Mesendoderm (in vitro differentiated cells): Measurements from ENCODE around the gene UBXN11. TPM values are rescaled to one million over a fixed set of nuclear protein-coding genes. Genes with fewer than 3 reads are reported as not detected.

ENCODE experiments used
- DNase-seq: peaks from one replicate; pipeline ENCODE4 v3.0.0; 2013
- H2AK5ac ChIP-seq: 2 replicates; pipeline ENCODE4 v1.6.1; 2013; ENCODE audit warnings: low read length, inconsistent platforms
- H2BK120ac ChIP-seq: 2 replicates; pipeline ENCODE4 v1.6.1; 2013; ENCODE audit warnings: low read depth, mild to moderate bottlenecking, low read length, moderate library complexity, mixed read lengths
- H2BK15ac ChIP-seq: replicated peaks from 2 replicates; pipeline ENCODE4 v1.6.1; 2013; ENCODE audit warnings: low read depth, mild to moderate bottlenecking, moderate library complexity
- H2BK5ac ChIP-seq: 2 replicates; pipeline ENCODE4 v1.6.1; 2013; ENCODE audit warnings: low read length, inconsistent platforms
- H3K18ac ChIP-seq: 2 replicates; pipeline ENCODE4 v1.6.1; 2013; ENCODE audit warnings: mild to moderate bottlenecking, low read length, mixed read lengths
- H3K23ac ChIP-seq: one replicate; pipeline ENCODE4 v1.6.1; 2013; ENCODE audit warnings: low read length
- H3K27ac ChIP-seq: 2 replicates; pipeline ENCODE4 v1.5.1; 2013; ENCODE audit warnings: low read depth, mild to moderate bottlenecking, inconsistent platforms, low read length, moderate library complexity
- H3K27me3 ChIP-seq: 2 replicates; pipeline ENCODE4 v1.6.1; 2013; ENCODE audit warnings: low read length, control low read depth, mild to moderate bottlenecking, inconsistent platforms; ENCODE audit not compliant: insufficient read depth, poor library complexity
- H3K36me3 ChIP-seq: 2 replicates; pipeline ENCODE4 v1.6.1; 2013; ENCODE audit warnings: low read length, inconsistent platforms; ENCODE audit not compliant: control insufficient read depth, insufficient read depth
- H3K4ac ChIP-seq: one replicate; pipeline ENCODE4 v1.6.1; 2013; ENCODE audit warnings: low read depth, mild to moderate bottlenecking, low read length, moderate library complexity
- H3K4me1 ChIP-seq: 2 replicates; pipeline ENCODE4 v1.6.1; 2013; ENCODE audit warnings: low read depth, low read length, inconsistent platforms; ENCODE audit not compliant: control insufficient read depth
- H3K4me2 ChIP-seq: 2 replicates; pipeline ENCODE4 v1.6.1; 2013; ENCODE audit warnings: low read length
- H3K4me3 ChIP-seq: 2 replicates; pipeline ENCODE4 v1.5.1; 2013; ENCODE audit warnings: mild to moderate bottlenecking, low read length
- H3K56ac ChIP-seq: one replicate; pipeline ENCODE4 v1.6.1; 2013; ENCODE audit warnings: low read length
- H3K79me1 ChIP-seq: 2 replicates; pipeline ENCODE4 v1.6.1; 2013; ENCODE audit warnings: low read length, inconsistent platforms
- H3K79me2 ChIP-seq: 2 replicates; pipeline ENCODE4 v1.6.1; 2013; ENCODE audit warnings: mild to moderate bottlenecking, low read length; ENCODE audit not compliant: control insufficient read depth, insufficient read depth
- H3K9ac ChIP-seq: 2 replicates; pipeline ENCODE4 v1.6.1; 2013; ENCODE audit warnings: low read length, inconsistent platforms
- H4K5ac ChIP-seq: one replicate; pipeline ENCODE4 v1.6.1; 2013; ENCODE audit warnings: low read length
- H4K8ac ChIP-seq: one replicate; pipeline ENCODE4 v1.6.1; 2013; ENCODE audit warnings: low read depth, mild to moderate bottlenecking, control low read depth, low read length, moderate library complexity
- WGBS: extraction: QIAGEN DNeasy Blood & Tissue Kit; methylation state at CpG from one replicate; pipeline ENCODE4 v1.1.7; 2013; ENCODE audit warnings: low lambda C conversion rate, missing lambda C conversion rate; ENCODE audit not compliant: insufficient coverage; ENCODE audit errors: extremely low coverage; 5-methylcytosine and 5-hydroxymethylcytosine counted together
- polyA plus RNA-seq, 2 experiments: library from polyadenylated mRNA; stranded (reverse); fragments of 200-250 nt; gene quantifications; one replicate each; pipeline ENCODE4 v1.2.3, GENCODE V29; 2013

Gene UBXN11, protein sequence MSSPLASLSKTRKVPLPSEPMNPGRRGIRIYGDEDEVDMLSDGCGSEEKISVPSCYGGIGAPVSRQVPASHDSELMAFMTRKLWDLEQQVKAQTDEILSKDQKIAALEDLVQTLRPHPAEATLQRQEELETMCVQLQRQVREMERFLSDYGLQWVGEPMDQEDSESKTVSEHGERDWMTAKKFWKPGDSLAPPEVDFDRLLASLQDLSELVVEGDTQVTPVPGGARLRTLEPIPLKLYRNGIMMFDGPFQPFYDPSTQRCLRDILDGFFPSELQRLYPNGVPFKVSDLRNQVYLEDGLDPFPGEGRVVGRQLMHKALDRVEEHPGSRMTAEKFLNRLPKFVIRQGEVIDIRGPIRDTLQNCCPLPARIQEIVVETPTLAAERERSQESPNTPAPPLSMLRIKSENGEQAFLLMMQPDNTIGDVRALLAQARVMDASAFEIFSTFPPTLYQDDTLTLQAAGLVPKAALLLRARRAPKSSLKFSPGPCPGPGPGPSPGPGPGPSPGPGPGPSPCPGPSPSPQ
- 6.0 TPM for polyA plus RNA-seq (2013, experiment 1 of 2)
- 6.4 TPM for polyA plus RNA-seq (2013, experiment 2 of 2)

DNA sequence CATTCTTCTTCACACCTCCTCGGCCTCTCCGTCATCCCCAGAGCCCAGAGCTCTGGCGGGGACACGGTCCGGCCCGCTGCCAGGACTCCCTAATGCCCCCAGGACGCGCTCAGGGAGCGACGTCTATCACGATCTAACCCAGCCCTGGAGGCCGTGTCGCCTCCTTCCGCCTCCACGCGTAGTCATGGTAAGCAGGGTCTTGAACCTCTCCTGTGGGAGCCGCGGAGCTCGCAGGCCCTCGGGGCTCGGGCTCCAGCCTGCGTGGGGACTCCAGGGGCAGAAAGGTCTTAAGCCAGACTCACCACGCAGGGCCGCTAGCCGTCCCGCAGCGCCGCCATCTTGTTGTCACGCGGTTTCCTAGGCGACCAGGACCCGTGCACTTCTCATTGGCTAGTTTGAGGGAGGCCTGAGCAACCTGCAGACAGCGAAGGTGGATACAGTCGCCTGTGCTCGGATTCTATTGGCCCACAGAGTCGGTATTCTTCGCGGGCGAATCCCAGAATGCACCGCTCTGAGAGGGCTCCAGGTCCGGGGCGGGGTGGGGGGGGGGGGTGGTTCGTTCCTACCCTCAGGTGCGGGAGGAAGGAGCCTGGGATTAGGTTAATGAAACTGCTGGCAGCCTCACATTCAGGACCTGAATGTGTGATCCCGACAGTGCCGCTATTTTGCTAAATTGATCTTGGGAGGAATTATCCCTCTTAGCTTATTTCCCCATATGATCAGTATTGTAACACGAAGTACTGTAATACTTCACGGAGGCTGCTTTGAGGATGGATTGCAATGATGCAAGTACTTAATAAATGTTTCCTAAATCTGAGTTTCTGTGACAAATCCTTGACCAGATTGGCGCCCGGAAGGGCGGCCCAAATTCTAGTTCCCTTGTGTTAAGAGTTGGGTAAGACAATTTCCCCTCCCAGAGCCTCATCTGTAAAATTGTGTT lies at the start of gene UBXN11:
UBXN11 (minus strand) TSS at position 347 of the 940 bp plus-strand sequence. CDS start 3,753 bp downstream, outside the sequence.
- DNase-seq, result peak; percentile 99
- Histone ChIP-seq H3K56ac (peak within 1 kb of the TSS; percentile 94), H2BK120ac (no peak within 1 kb of the TSS), H4K8ac (no peak within 1 kb of the TSS), H3K9ac (peak within 1 kb of the TSS; percentile 91), H2AK5ac (no peak within 1 kb of the TSS), H3K79me2 (no peaks in the 10 kb centered on the region), H3K36me3 (no peaks in the 10 kb centered on the region), H3K79me1 (peaks cover 1% of the 10 kb centered on the region), H3K18ac (no peak within 1 kb of the TSS), H2BK5ac (no peak within 1 kb of the TSS), H2BK15ac (no peak within 1 kb of the TSS), H3K23ac (no peak within 1 kb of the TSS), H4K5ac (peak within 1 kb of the TSS; percentile 93), H3K27me3 (no peaks in the 10 kb centered on the region), H3K4me3 (peak within 1 kb of the TSS; percentile 96), H3K27ac (no peak within 1 kb of the TSS), H3K4me2 (peak within 1 kb of the TSS; percentile 93), H3K4ac (no peak within 1 kb of the TSS), H3K4me1 (peaks cover 7% of the 10 kb centered on the region)
- no CpG with 5 or more reads among the region's 51 CpGs for WGBS

DNA sequence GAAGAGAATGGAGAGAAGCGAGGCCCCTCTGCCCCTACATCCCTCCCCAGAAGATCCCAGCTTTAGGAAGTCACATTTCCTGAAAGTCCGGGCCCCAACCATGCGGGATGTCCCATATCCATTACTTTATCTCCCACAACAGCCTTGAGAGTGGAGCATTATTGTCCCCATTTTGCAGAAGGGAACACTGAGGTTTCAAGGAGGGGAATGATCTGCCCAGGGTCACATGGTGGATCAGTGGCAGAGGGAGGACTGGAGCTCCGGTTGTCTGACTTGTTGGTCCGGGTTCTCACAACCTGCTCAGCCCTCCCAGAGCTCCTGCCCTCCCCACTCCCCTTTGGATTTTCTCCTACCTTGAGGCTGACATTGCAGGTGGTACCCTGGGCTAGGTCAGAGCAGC lies 49.7 kb upstream of the UBXN11 start:
- Histone ChIP-seq H2BK15ac (no peak overlapping the region), H3K27ac (no peak overlapping the region), H3K18ac (no peak overlapping the region), H3K27me3 (no peaks in the 10 kb centered on the region), H2AK5ac (no peak overlapping the region), H3K79me1 (no peaks in the 10 kb centered on the region), H3K79me2 (no peaks in the 10 kb centered on the region), H3K56ac (no peak overlapping the region), H4K5ac (no peak overlapping the region), H3K4me2 (no peak overlapping the region), H2BK120ac (no peak overlapping the region), H2BK5ac (no peak overlapping the region), H4K8ac (no peak overlapping the region), H3K4ac (no peak overlapping the region), H3K4me3 (no peak overlapping the region), H3K9ac (no peak overlapping the region), H3K4me1 (peaks cover 7% of the 10 kb centered on the region), H3K36me3 (no peaks in the 10 kb centered on the region), H3K23ac (no peak overlapping the region)
- WGBS, result no CpG with 5 or more reads among the region's 5 CpGs
- no peak for DNase-seq

DNA sequence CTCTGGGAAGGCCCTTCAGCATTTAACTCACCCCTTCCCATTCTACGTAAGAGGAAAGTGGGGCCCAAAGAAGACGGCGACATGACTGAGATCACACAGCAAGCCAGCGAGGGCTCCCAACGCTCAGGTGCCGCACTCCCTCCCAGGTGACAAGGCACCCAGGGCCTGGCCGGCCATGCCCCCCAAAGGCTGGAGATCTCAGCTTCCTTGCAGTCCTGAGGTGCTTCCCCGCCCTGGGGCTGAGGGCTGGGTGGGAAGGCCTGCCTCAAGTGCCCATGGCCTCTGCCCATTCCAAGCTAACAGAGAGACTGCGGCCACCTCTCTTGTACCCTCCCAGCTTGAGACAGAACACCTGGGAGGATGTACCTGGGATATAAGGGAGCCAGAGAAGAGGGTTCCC lies 48.5 kb upstream of the UBXN11 start:
- no CpG with 5 or more reads among the region's 9 CpGs for WGBS
- no peak overlapping the region for H3K4ac ChIP-seq
- H3K23ac ChIP-seq, result no peak overlapping the region
- H4K8ac ChIP-seq, result no peak overlapping the region
- no peak overlapping the region for H4K5ac ChIP-seq
- H3K4me1 ChIP-seq, result peaks cover 7% of the 10 kb centered on the region
- no peak overlapping the region for H2AK5ac ChIP-seq
- H3K79me2 ChIP-seq, result no peaks in the 10 kb centered on the region
- no peak for DNase-seq
- no peak overlapping the region for H3K4me3 ChIP-seq
- no peaks in the 10 kb centered on the region for H3K79me1 ChIP-seq
- H2BK120ac ChIP-seq, result no peak overlapping the region
- H3K27ac ChIP-seq, result no peak overlapping the region
- H3K9ac ChIP-seq, result no peak overlapping the region
- H3K36me3 ChIP-seq, result no peaks in the 10 kb centered on the region
- no peak overlapping the region for H3K18ac ChIP-seq
- H2BK5ac ChIP-seq, result no peak overlapping the region
- H2BK15ac ChIP-seq, result no peak overlapping the region
- no peak overlapping the region for H3K56ac ChIP-seq
- H3K4me2 ChIP-seq, result no peak overlapping the region
- H3K27me3 ChIP-seq, result no peaks in the 10 kb centered on the region

DNA sequence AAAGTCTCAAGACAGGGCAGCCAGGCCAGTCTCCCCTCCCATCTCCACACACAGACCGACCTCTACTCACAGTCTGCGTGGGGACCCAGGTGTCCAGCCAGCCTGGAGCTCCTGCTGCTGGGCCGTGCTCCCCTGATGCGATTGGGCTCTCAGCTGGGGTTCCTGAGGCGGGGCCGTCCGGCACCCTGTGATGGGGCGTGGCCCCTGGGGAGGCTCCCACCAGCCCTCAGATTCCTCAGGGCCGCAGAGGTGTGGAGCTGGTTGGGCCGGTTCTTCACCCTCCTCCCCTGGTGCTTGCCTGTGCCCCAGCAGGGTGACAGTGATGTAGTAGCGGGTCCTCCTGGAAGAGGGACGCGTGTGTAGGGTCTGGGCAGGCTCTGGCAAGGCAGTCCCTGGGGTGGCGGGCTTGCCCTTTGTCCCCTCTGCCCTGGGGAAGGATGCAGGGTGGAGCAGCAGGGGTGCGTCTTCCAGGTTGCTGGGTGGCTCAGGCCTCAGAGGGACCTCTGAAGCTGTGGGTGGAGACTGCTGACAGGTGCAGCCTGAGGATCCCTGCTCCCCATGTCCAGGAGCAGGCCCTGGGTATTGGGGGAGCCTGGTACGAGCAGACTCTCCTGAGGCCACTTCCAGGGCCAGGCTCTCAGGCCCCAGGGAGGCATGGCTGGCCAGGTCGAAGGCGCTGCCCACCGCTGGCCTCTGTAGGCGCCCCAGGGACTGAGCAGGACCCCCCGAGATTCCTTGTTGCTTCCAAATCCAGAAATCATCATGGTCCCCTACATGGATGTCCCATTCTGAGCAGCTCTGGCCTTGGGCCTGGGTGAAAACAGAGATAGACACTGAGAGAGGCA lies 47.8 kb upstream of the UBXN11 start, which contains the start of gene CRYBG2:
CRYBG2 (minus strand) TSS at position 155 of the 845 bp plus-strand sequence. CDS start 7,473 bp downstream, outside the sequence.
- no peak within 1 kb of the TSS for H3K27ac ChIP-seq
- H2BK120ac ChIP-seq, result no peak within 1 kb of the TSS
- DNase-seq, result no peak
- H3K79me2 ChIP-seq, result no peaks in the 10 kb centered on the region
- H3K4me3 ChIP-seq, result no peak within 1 kb of the TSS
- H3K23ac ChIP-seq, result peak within 1 kb of the TSS; percentile 66
- H2BK15ac ChIP-seq, result no peak within 1 kb of the TSS
- H3K27me3 ChIP-seq, result no peaks in the 10 kb centered on the region
- no peaks in the 10 kb centered on the region for H3K36me3 ChIP-seq
- no peaks in the 10 kb centered on the region for H3K79me1 ChIP-seq
- H2BK5ac ChIP-seq, result peak within 1 kb of the TSS; percentile 25
- no peak within 1 kb of the TSS for H3K18ac ChIP-seq
- peak within 1 kb of the TSS; percentile 62 for H3K56ac ChIP-seq
- no peak within 1 kb of the TSS for H3K9ac ChIP-seq
- H4K8ac ChIP-seq, result no peak within 1 kb of the TSS
- H4K5ac ChIP-seq, result no peak within 1 kb of the TSS
- peaks cover 7% of the 10 kb centered on the region for H3K4me1 ChIP-seq
- WGBS, result no CpG with 5 or more reads among the region's 21 CpGs
- peak within 1 kb of the TSS; percentile 67 for H2AK5ac ChIP-seq
- H3K4me2 ChIP-seq, result no peak within 1 kb of the TSS
- H3K4ac ChIP-seq, result no peak within 1 kb of the TSS

DNA sequence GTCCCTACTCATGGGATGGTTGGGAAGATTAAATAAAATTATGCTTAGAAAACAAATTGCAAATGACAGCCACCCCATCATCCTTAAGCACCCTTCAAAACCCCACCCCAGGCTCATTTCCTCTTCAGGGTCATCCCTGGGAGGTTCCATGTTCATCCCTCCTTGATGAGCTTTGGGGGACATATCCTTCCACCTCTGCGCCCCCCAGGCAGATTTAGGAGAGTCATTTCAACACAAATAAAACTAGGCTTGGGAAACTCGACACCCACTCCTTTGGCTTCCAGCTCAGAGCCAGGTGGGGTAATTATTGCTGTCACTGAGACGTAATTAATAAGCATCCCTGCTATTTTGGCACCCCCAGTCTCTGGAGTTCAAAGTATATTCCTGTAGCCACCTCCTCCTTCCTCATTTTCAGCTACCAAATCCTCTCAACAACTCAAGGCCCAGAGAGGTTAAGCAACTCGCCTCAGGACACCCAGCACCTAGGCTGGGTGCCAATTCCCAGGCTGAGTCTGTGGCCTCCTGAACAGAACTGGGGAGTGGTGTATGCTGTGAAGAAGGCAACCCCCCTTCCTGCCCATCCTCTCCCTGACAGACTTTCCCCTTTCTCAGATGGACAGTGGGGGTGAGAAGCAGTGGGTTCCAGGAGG lies 46.9 kb upstream of the UBXN11 start:
- Histone ChIP-seq H3K79me1 (no peaks in the 10 kb centered on the region), H2BK15ac (no peak overlapping the region), H3K4me2 (no peak overlapping the region), H4K5ac (no peak overlapping the region), H3K27me3 (no peaks in the 10 kb centered on the region), H2BK5ac (peak overlapping the region; percentile 25), H4K8ac (no peak overlapping the region), H3K27ac (no peak overlapping the region), H3K18ac (no peak overlapping the region), H3K9ac (no peak overlapping the region), H3K4me3 (no peak overlapping the region), H2AK5ac (peak overlapping the region; percentile 67), H3K23ac (peak overlapping the region; percentile 66), H3K79me2 (no peaks in the 10 kb centered on the region), H3K56ac (peak overlapping the region; percentile 62), H3K36me3 (no peaks in the 10 kb centered on the region), H3K4ac (no peak overlapping the region), H2BK120ac (no peak overlapping the region), H3K4me1 (peaks cover 7% of the 10 kb centered on the region)
- DNase-seq, result no peak
- WGBS, result no CpG with 5 or more reads among the region's 4 CpGs
